GM21528 (cell line): ENCODE data around the gene ERAS.
"Not testable (repeated sequence)": the region's sequence is repeated elsewhere in the genome, so short reads cannot be mapped to it uniquely, and the experiment has no call there.

ENCODE experiments used
- ATAC-seq: cut with Tn5 transposase; IDR thresholded peaks from one replicate; pipeline ENCODE4 v1.9.1; 2021; ENCODE audit warnings: mild to moderate bottlenecking, moderate library complexity; ENCODE audit not compliant: unreplicated experiment, low FRiP score

Gene ERAS

DNA sequence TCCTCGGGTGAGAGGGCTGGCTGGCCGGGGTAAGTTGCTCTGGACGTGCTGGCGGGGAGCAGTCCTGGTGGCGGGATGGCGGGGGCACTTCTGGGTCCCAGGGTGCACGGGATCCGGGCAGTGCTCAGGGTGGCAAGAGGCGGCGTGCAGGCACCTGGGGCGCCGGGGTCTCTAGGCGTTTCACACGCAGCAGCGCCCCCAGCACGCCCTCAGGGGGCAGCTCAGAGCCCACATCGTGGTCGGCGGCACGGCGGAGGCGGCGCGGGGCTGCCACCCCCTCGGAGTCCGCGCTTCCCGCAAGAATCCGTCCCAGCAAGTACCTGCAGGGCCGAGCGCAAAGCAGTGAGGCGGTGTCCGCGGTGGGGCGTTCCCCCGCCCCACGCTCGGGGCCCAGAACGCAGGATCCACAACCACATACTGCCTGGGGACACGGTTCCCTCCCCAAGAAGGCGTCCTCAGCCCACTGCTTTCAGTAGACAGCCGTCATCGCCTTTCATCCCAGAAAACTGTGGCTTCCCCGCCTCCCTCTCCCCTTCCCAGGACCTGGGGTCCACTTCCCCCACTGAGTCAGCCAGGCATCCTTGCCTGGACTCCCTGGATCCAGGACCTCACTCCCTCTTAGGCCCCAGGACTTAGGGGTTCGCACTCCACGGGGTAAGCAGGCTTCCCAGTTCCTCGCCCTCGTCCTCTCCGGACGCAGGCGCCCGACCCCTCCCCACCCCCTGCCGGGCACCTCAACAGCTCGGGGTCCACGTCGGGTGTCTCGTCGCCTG, 5.0 kb downstream of the ERAS start:
- ATAC-seq = no peak

GRCh38 chrX:48831909-48832291, 5.6 kb downstream of the ERAS start:
- no peak for ATAC-seq

DNA sequence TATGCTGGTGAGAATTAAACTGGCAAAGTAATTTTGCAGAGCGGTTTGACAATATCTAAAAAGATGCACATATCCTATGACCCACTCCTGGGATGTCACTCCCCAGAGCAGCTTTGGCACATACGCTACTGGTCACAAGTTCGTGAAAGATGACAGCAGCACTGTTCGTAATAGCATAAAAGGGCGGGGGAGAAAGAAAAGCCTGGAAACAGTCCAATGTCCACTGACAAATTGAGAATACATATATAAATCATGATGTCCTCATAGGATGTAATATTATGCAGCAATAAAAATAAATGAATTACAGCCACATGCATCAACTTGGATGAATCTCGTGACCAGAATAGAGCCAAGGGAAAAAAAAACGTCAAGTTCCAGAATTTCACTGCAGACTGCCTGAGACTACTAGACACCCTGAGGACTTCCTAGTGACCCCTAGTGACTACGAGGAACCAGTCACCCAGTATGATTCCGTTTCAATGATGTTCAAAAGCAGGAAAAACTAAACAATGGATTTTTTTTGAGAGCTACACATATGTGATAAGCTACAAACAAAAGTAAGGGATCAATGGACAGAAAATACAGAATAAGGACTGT, 7.3 kb downstream of the ERAS start:
- no peak for ATAC-seq

GRCh38 chrX:48834383-48834709, 8.0 kb downstream of the ERAS start:
- ATAC-seq = no peak

- ATAC-seq = no peak
Measured at GRCh38 chrX:48835524-48836329, 9.4 kb downstream of the ERAS start, which contains the start of gene PCSK1N. Gene PCSK1N (minus strand): TSS chrX:48835610. CDS start chrX:48835532, 78 bp downstream.

DNA sequence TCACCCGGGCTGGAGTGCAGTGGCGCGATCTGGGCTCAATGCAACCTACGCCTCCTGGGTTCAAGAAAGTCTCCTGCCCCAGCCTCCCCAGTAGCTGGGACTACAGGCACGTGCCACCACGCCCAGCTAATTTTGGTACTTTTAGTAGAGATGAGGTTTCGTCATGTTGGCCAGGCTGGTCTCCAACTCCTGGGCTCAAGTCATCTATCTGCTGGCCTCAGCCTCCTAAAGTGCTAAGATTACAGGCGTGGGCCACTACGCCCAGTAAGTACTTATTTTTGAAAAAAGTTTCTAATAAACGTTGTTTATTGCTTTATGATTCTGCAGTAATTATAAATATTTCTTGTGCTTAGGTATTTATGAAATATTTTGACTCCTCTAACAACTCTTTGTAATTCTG, 13.4 kb downstream of the ERAS start:
- no peak for ATAC-seq

DNA sequence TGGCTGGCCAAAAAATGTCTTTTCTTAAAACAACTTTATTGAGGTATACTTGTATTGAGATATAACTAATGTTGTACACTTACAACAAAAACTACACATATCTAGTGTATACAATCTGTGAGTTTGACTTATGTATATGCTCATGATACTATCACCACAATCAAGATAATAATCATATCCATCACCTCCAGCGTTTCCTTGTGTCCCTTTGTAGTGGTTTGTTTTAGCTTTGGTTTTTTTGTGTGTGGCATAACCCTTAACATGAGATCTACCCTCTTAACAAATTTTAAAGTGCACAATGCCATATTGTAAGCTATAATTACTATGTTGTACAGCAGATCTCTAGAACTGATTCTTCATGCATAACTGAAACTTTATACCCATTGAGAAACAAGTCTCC, 22.5 kb downstream of the ERAS start:
- ATAC-seq = no peak

- no peak for ATAC-seq
Measured at GRCh38 chrX:48852857-48853256, 26.5 kb downstream of the ERAS start.

- not testable (repeated sequence) for ATAC-seq
Measured at GRCh38 chrX:48853494-48853893, 27.2 kb downstream of the ERAS start.

DNA sequence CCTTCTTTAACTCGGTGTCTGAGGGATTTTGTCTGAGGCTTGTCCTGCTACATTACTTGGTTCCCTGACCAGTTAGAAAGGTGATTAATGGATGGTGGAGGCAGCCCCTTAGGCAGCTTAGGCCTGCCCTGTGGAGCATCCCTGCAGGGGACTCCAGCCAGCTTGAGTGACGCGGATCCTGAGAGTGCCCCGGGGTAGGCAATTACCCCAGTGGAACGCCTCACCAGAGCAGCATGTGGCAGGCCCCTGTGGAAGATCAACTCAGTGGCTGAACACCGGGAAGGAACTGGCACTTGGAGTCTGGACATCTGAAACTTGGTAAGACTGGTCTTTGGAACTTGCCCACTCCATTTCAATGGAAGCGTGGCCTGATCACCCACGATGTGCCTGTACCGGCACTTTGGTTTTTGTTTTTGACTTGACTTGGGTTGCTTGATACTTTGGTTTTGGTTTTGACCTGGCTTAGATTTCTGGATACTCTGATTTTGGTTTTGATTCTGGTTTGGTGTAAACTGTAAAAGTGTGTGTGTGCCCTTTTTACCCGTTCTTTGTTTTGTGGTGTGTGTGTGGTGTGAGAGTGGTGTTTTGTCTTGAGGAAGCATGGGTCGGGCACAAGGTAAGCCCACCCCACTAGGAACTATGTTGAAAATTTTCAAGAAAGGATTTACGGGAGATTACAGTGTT, 27.9 kb downstream of the ERAS start:
- not testable (repeated sequence) for ATAC-seq

- no peak for ATAC-seq
Measured at GRCh38 chrX:48854898-48855297, 28.6 kb downstream of the ERAS start.

- no peak for ATAC-seq
Measured at GRCh38 chrX:48864210-48864609, 37.9 kb downstream of the ERAS start.

DNA sequence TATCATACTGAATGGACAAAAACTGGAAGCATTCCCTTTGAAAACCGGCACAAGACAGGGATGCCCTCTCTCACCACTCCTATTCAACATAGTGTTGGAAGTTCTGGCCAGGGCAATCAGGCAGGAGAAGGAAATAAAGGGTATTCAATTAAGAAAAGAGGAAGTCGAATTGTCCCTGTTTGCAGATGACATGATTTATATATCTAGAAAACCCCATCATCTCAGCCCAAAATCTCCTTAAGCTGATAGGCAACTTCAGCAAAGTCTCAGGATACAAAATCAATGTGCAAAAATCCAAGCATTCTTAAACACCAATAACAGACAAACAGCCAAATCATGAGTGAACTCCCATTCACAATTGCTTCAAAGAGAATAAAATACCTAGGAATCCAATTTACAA, 45.7 kb downstream of the ERAS start:
- ATAC-seq = not testable (repeated sequence)

GRCh38 chrX:48876944-48877343, 50.6 kb downstream of the ERAS start:
- not testable (repeated sequence) for ATAC-seq
